Gastroesophageal sphincter (tissue), 3 donors: ENCODE results near the gene CD93.

Source experiments
- EP300 ChIP-seq: sonication (generic); formaldehyde crosslinking; IDR thresholded peaks from one replicate; pipeline ENCODE4 v1.6.1; 2017; ENCODE audit warnings: antibody characterized with exemption, mild to moderate bottlenecking
- POLR2AphosphoS5 ChIP-seq: sonication (generic); formaldehyde crosslinking; IDR thresholded peaks from one replicate; pipeline ENCODE4 v1.6.1; 2017; ENCODE audit warnings: antibody characterized with exemption
- TF ChIP-seq, protein P1 (sequence below), 4 experiments: fragments of 200-600 bp in 2 of 4; fragments of 450-650 bp in 2 of 4; sonication (generic) in 1 of 4; IDR thresholded peaks; one replicate each; pipeline ENCODE4 v1.5.1; 2017 to 2019; ENCODE audit warnings: antibody characterized with exemption in 4 of 4, mild to moderate bottlenecking in 2 of 4, moderate library complexity in 2 of 4

DNA sequence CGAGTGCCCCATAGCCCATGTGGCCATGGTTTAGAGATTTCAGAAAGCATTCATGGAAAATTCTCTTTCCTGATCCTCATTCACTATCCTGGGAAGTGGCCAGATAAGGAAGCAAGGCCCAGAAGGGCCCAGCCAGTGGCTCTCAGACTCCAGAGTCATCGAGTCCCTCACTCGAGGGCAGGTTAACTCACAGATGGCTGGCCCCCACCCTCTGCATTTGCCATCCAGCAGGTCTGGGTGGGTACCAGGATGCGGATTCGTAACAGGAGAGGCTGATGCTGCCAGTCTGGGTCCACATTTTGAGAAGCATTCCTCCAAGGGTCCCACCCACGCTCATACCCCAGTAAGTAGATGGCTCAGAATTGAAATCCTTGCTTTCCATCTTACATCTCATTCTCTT, 54.8 kb downstream of the CD93 start:
- TF ChIP-seq, protein P1, sequence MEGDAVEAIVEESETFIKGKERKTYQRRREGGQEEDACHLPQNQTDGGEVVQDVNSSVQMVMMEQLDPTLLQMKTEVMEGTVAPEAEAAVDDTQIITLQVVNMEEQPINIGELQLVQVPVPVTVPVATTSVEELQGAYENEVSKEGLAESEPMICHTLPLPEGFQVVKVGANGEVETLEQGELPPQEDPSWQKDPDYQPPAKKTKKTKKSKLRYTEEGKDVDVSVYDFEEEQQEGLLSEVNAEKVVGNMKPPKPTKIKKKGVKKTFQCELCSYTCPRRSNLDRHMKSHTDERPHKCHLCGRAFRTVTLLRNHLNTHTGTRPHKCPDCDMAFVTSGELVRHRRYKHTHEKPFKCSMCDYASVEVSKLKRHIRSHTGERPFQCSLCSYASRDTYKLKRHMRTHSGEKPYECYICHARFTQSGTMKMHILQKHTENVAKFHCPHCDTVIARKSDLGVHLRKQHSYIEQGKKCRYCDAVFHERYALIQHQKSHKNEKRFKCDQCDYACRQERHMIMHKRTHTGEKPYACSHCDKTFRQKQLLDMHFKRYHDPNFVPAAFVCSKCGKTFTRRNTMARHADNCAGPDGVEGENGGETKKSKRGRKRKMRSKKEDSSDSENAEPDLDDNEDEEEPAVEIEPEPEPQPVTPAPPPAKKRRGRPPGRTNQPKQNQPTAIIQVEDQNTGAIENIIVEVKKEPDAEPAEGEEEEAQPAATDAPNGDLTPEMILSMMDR (IDR thresholded peaks at IDR 0.05) = no peak
- TF ChIP-seq POLR2AphosphoS5 (no peak), EP300 (no peak)
